SU-DHL-6 (cell line): Measurements from ENCODE around the gene FRMPD1.

Experiments used
- H2AFZ ChIP-seq: fragments of 200-600 bp; sonication (generic); 2 replicates; pipeline ENCODE4 v1.6.1; 2014; ENCODE audit warnings: low read depth, mild to moderate bottlenecking, moderate library complexity, mixed read lengths, antibody characterized with exemption, low read length; ENCODE audit not compliant: severe bottlenecking
- H3F3A ChIP-seq: fragments of 200-600 bp; shearing (Covaris generic); 2 replicates; pipeline ENCODE4 v1.6.0; 2016; ENCODE audit warnings: antibody characterized with exemption, mild to moderate bottlenecking; ENCODE audit not compliant: insufficient read depth
- H3K27ac ChIP-seq: fragments of 200-600 bp; sonication (generic); 2 replicates; pipeline ENCODE4 v1.5.1; 2016; ENCODE audit warnings: low read depth, mild to moderate bottlenecking, low read length, moderate library complexity, mixed read lengths
- H3K27me3 ChIP-seq: fragments of 200-600 bp; sonication (generic), shearing (Covaris generic); 2 replicates; pipeline ENCODE4 v1.6.0; 2014; ENCODE audit warnings: mild to moderate bottlenecking, low read length
- H3K36me3 ChIP-seq: fragments of 200-600 bp; sonication (generic); 2 replicates; pipeline ENCODE4 v1.6.1; 2014; ENCODE audit warnings: mild to moderate bottlenecking, low read length, mixed read lengths
- H3K4me2 ChIP-seq: fragments of 300-600, 200-600 bp; shearing (Covaris generic), sonication (generic); 2 replicates; pipeline ENCODE4 v1.6.0; 2014; ENCODE audit warnings: low read length, low read depth, mild to moderate bottlenecking; ENCODE audit not compliant: poor library complexity, severe bottlenecking
- H3K4me3 ChIP-seq: fragments of 200-600 bp; sonication (generic); 2 replicates; pipeline ENCODE4 v1.5.1; 2014; ENCODE audit warnings: antibody characterized with exemption, low read length, mild to moderate bottlenecking, mixed read lengths; ENCODE audit not compliant: insufficient read depth, poor library complexity, severe bottlenecking
- H3K79me2 ChIP-seq: fragments of 200-600 bp; sonication (generic); 2 replicates; pipeline ENCODE4 v1.6.1; 2014; ENCODE audit warnings: mild to moderate bottlenecking, low read length, moderate library complexity; ENCODE audit not compliant: insufficient read depth
- H3K9ac ChIP-seq: fragments of 200-600 bp; sonication (generic); 2 replicates; pipeline ENCODE4 v1.7.0; 2014; ENCODE audit warnings: mild to moderate bottlenecking, low read length
- H3K9me2 ChIP-seq: fragments of 200-600 bp; sonication (generic); replicated peaks from 2 replicates; pipeline ENCODE4 v1.6.1; 2014; ENCODE audit warnings: low read length; ENCODE audit not compliant: insufficient read depth
- H3K9me3 ChIP-seq: fragments of 200-600 bp; sonication (generic); 2 replicates; pipeline ENCODE4 v1.6.1; 2014; ENCODE audit warnings: low read length, mixed read lengths; ENCODE audit not compliant: insufficient read depth
- H4K20me1 ChIP-seq: fragments of 200-600 bp; sonication (generic); 2 replicates; pipeline ENCODE4 v1.6.1; 2014; ENCODE audit warnings: low read depth, mild to moderate bottlenecking, antibody characterized with exemption, low read length, moderate library complexity, mixed read lengths
- EZH2phosphoT487 ChIP-seq: fragments of 200-600 bp; sonication (generic), shearing (Covaris generic); conservative IDR thresholded peaks from 2 replicates; pipeline ENCODE4 v1.6.1; 2018; ENCODE audit warnings: mild to moderate bottlenecking, antibody characterized with exemption, low read length, moderate library complexity, mixed read lengths
- TF ChIP-seq, protein P1 (sequence below): fragments of 200-600 bp; sonication (generic); IDR thresholded peaks from one replicate; pipeline ENCODE4 v1.5.1; 2017; ENCODE audit warnings: antibody characterized with exemption, mild to moderate bottlenecking, low read length, moderate library complexity; ENCODE audit not compliant: insufficient read depth, poor library complexity, severe bottlenecking

Gene FRMPD1

DNA sequence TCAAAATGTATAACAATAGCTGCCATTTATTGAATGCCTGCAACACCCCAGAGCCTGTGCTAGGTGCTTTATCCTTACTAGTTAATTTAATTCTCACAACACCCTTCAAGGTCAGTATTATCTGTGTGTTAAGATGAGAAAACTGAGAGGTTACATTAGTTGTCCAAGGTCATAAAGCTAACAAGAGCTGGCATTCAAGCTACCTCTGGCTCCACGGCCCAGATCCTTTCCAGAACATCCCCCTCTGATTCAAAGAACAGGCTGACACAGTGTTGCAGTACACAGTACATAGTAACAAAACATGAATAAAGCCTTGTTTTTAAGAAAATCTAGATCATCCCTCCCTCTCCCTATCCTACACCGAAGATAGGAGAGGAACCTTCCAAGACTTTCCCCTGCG, 9.4 kb upstream of the FRMPD1 start:
- no peaks in the 10 kb centered on the region for H3K27me3 ChIP-seq

DNA sequence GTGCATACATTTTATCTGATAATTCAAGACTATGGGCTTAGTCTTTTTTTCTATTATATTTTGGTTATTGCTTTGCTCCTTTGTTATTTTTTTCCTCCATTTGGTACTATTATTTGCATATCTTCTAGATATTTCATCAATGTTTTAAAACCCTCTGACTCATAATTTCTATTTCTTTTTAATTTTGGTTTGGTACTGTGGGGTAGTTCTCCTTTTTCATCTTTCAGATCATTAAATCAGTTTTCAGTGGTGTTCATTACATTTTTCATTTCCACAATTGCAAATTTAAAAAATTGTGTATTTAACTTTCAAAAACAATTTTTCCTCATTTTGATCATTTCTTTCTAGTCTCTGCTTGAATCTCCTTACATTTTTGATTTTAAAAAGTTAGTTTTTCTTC, 7.5 kb upstream of the FRMPD1 start:
- H3K27me3 ChIP-seq: no peaks in the 10 kb centered on the region
- H3F3A ChIP-seq: no peaks in the 10 kb centered on the region
- H3K9ac ChIP-seq: no peak overlapping the region
- H2AFZ ChIP-seq: no peak overlapping the region
- H3K79me2 ChIP-seq: no peaks in the 10 kb centered on the region
- no peak overlapping the region for H3K4me3 ChIP-seq
- H3K36me3 ChIP-seq: no peaks in the 10 kb centered on the region
- no peaks in the 10 kb centered on the region for H4K20me1 ChIP-seq
- H3K9me3 ChIP-seq: no peaks in the 10 kb centered on the region
- H3K27ac ChIP-seq: no peak overlapping the region
- TF ChIP-seq, protein P1, sequence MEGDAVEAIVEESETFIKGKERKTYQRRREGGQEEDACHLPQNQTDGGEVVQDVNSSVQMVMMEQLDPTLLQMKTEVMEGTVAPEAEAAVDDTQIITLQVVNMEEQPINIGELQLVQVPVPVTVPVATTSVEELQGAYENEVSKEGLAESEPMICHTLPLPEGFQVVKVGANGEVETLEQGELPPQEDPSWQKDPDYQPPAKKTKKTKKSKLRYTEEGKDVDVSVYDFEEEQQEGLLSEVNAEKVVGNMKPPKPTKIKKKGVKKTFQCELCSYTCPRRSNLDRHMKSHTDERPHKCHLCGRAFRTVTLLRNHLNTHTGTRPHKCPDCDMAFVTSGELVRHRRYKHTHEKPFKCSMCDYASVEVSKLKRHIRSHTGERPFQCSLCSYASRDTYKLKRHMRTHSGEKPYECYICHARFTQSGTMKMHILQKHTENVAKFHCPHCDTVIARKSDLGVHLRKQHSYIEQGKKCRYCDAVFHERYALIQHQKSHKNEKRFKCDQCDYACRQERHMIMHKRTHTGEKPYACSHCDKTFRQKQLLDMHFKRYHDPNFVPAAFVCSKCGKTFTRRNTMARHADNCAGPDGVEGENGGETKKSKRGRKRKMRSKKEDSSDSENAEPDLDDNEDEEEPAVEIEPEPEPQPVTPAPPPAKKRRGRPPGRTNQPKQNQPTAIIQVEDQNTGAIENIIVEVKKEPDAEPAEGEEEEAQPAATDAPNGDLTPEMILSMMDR: no peak
- TF ChIP-seq EZH2phosphoT487: no peak
- H3K4me2 ChIP-seq: no peak overlapping the region
- no peaks in the 10 kb centered on the region for H3K9me2 ChIP-seq

More for the DNA sequence above, 9.4 kb upstream of the FRMPD1 start:
- H3K9ac ChIP-seq: no peak overlapping the region
- no peaks in the 10 kb centered on the region for H3K79me2 ChIP-seq
- no peak overlapping the region for H3K4me2 ChIP-seq
- H3K4me3 ChIP-seq: no peak overlapping the region
- H2AFZ ChIP-seq: no peak overlapping the region
- no peaks in the 10 kb centered on the region for H3K9me3 ChIP-seq
- no peaks in the 10 kb centered on the region for H4K20me1 ChIP-seq
- no peaks in the 10 kb centered on the region for H3F3A ChIP-seq
- no peak for TF ChIP-seq EZH2phosphoT487
- no peak overlapping the region for H3K27ac ChIP-seq
- no peaks in the 10 kb centered on the region for H3K9me2 ChIP-seq
- no peaks in the 10 kb centered on the region for H3K36me3 ChIP-seq

DNA sequence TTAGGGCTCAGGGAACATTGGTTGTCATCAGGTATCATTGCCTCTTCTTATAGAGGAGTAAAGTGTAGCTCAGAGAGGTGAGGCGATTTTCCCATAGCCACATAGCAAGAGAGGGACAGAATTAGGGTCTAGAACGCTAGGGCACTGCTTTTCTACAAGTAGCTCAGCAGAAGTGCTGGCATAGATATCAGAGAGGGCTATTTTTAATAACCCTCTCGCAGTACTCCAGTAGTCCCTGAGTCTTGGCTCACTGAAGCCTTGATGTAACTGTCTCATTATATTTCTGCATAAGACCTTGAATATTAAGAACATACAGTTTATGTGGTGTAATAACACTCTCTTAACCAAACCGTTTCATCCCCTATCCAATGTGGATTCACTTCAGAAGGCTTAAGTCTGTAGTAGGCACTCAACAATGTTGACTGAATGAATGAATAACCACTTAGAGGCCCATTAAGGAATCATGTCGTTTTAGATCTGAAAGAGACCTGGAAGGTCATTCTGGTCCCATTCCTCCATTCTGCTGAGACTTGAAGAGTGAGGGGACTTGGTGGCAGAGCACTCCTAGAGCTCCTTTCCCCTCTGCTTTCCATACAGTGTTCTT, 4.7 kb upstream of the FRMPD1 start:
- H4K20me1 ChIP-seq: no peaks in the 10 kb centered on the region
- H3K9ac ChIP-seq: no peak overlapping the region
- H2AFZ ChIP-seq: no peak overlapping the region
- no peak overlapping the region for H3K4me2 ChIP-seq
- H3K4me3 ChIP-seq: no peak overlapping the region
- TF ChIP-seq, protein P1: no peak
- H3F3A ChIP-seq: no peaks in the 10 kb centered on the region
- no peak overlapping the region for H3K27ac ChIP-seq
- no peaks in the 10 kb centered on the region for H3K27me3 ChIP-seq
- H3K79me2 ChIP-seq: no peaks in the 10 kb centered on the region
- H3K9me3 ChIP-seq: no peaks in the 10 kb centered on the region
- H3K9me2 ChIP-seq: no peaks in the 10 kb centered on the region
- H3K36me3 ChIP-seq: no peaks in the 10 kb centered on the region

DNA sequence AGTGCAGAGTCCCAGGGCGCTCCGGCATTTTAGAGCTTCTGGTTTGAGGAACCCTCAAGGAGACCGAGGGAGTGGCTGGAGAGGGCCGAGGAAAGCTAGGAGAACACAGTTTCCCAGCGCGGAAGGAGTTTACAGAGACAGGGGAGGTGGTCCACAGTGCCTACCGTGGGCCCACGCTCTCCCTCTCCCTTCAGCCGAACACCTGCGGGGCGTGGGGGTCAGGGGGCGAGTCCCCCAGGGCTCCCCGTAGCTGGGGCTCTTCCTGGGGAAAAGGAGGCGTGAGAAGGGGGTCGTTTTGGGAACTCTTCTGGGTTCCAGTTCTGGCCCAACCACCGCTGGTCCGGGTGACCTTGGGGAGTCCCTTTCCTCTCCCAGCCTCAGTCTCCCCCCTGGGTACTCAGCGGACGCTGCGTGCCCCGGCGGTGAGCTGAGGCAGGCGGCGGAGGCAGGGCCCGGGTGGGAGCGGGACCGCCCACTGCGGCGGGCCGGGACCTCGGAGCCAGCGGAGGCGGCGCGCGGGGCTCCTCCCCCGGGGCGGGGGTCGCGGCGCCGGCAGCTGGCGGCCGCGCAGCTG, 368 bp upstream of the FRMPD1 start:
- Histone ChIP-seq H3K9ac (no peak overlapping the region), H2AFZ (no peak overlapping the region), H3K79me2 (no peaks in the 10 kb centered on the region), H4K20me1 (no peaks in the 10 kb centered on the region), H3K27ac (no peak overlapping the region), H3K27me3 (no peaks in the 10 kb centered on the region), H3K9me3 (no peaks in the 10 kb centered on the region), H3K4me3 (no peak overlapping the region), H3K36me3 (no peaks in the 10 kb centered on the region), H3K9me2 (no peaks in the 10 kb centered on the region), H3F3A (no peaks in the 10 kb centered on the region), H3K4me2 (peak overlapping the region; percentile 32)
- TF ChIP-seq EZH2phosphoT487: no peak
- TF ChIP-seq, protein P1: no peak
